Endothelial cell of umbilical vein (primary cell): Measurements from ENCODE around the gene KIAA0232. TPM values are rescaled to one million over a fixed set of nuclear protein-coding genes. Genes with fewer than 3 reads are reported as not detected.

ENCODE experiments used
- BruUV-seq: library from RNA; stranded (reverse); fragments of 400-500 nt; replicated peaks from 2 replicates; lab custom pipeline; 2021; lab: Mats Ljungman, UMichigan
- CTCF ChIA-PET: fragments of 300-600, 350-600 bp; sonication (Branson Sonifier 250); formaldehyde crosslinking; loops from one replicate; lab custom pipeline; 2021; ENCODE audit warnings: antibody characterized with exemption, inconsistent platforms; lab: Charles Lee
- POLR2A ChIA-PET: fragments of 300-600, 350-600 bp; sonication (Branson Sonifier 250); formaldehyde crosslinking; loops from one replicate; lab custom pipeline; 2021; ENCODE audit warnings: antibody characterized with exemption, inconsistent platforms; lab: Charles Lee
- DNase-seq: peaks from one replicate; pipeline ENCODE4 v3.0.0-alpha.2; 2011; ENCODE audit warnings: low read depth, low spot score
- FAIRE-seq: peaks from 2 replicates; lab custom pipeline; 2011; peaks lifted over from hg19 to GRCh38; lab: Jason Lieb, UNC
- H2AFZ ChIP-seq: 2 replicates; pipeline ENCODE4 v1.6.0; 2012; ENCODE audit warnings: low read depth, low read length, control low read depth, inconsistent platforms
- H3K27ac ChIP-seq: 2 replicates; pipeline ENCODE4 v1.5.1; 2011; ENCODE audit warnings: low read depth, mild to moderate bottlenecking, control low read depth, low read length, moderate library complexity; ENCODE audit not compliant: insufficient read depth
- H3K27me3 ChIP-seq, 2 experiments: 2 replicates each; pipeline versions ENCODE4 v1.6.0 to v1.6.1; 2011; ENCODE audit warnings: low read length in 2 of 2, mixed read lengths in 1 of 2; ENCODE audit not compliant: control insufficient read depth in 2 of 2, insufficient read depth in 2 of 2
- H3K36me3 ChIP-seq, 2 experiments: 2 replicates in 1 of 2; 3 replicates in 1 of 2; pipeline ENCODE4 v1.5.1; 2011; ENCODE audit warnings: low read length in 2 of 2, mild to moderate bottlenecking in 1 of 2, moderate library complexity in 1 of 2; ENCODE audit not compliant: control insufficient read depth in 2 of 2, insufficient read depth in 2 of 2; ENCODE audit errors: extremely low read depth in 1 of 2
- H3K4me1 ChIP-seq: 3 replicates; pipeline ENCODE4 v1.5.1; 2011; ENCODE audit warnings: mild to moderate bottlenecking, low read length; ENCODE audit not compliant: control insufficient read depth, insufficient read depth; ENCODE audit errors: extremely low read depth
- H3K4me2 ChIP-seq: 2 replicates; pipeline ENCODE4 v1.6.1; 2011; ENCODE audit warnings: low read length, control low read depth, mixed read lengths; ENCODE audit not compliant: insufficient read depth
- H3K4me3 ChIP-seq, 3 experiments: fragments of 200-600 bp in 1 of 3; sonication (generic), shearing (Covaris generic) in 1 of 3; replicated peaks in 1 of 3; 2 replicates each; pipeline ENCODE4 v1.5.1; 2011 to 2016; ENCODE audit warnings: control low read depth in 3 of 3, low read length in 3 of 3, mild to moderate bottlenecking in 2 of 3, inconsistent platforms in 1 of 3, low read depth in 1 of 3, moderate library complexity in 1 of 3; ENCODE audit not compliant: insufficient read depth in 1 of 3
- H3K79me2 ChIP-seq: 2 replicates; pipeline ENCODE4 v1.6.0; 2012; ENCODE audit warnings: low read length, inconsistent platforms; ENCODE audit not compliant: control insufficient read depth, insufficient read depth
- H3K9ac ChIP-seq: replicated peaks from 2 replicates; pipeline ENCODE3; 2011; ENCODE audit warnings: low read length, control low read depth; ENCODE audit not compliant: insufficient read depth; ENCODE audit errors: extremely low read depth
- H3K9me1 ChIP-seq: replicated peaks from 3 replicates; pipeline ENCODE4 v1.6.0; 2011; ENCODE audit warnings: mild to moderate bottlenecking, low read length; ENCODE audit not compliant: control insufficient read depth, insufficient read depth; ENCODE audit errors: extremely low read depth
- H3K9me3 ChIP-seq: replicated peaks from 2 replicates; pipeline ENCODE4 v1.5.1; 2012; ENCODE audit warnings: low read length, inconsistent platforms; ENCODE audit not compliant: control insufficient read depth, insufficient read depth
- H4K20me1 ChIP-seq: replicated peaks from 2 replicates; pipeline ENCODE3; 2011; ENCODE audit warnings: mild to moderate bottlenecking, low read length; ENCODE audit not compliant: control insufficient read depth, insufficient read depth; ENCODE audit errors: extremely low read depth
- CTCF ChIP-seq, 2 donors: IDR thresholded peaks; 1 replicate in 1 of 2; 2 replicates in 1 of 2; pipeline ENCODE4 v1.5.1; 2011; ENCODE audit warnings: low read length in 2 of 2, mild to moderate bottlenecking in 2 of 2, moderate library complexity in 2 of 2, control low read depth in 1 of 2, inconsistent platforms in 1 of 2, low read depth in 1 of 2; ENCODE audit not compliant: insufficient read depth in 1 of 2; ENCODE audit errors: extremely low read depth in 1 of 2
- EZH2 ChIP-seq: IDR thresholded peaks from 2 replicates; pipeline ENCODE4 v1.6.1; 2012; ENCODE audit warnings: borderline replicate concordance, low read depth, mild to moderate bottlenecking, moderate library complexity, low read length, inconsistent platforms; ENCODE audit not compliant: severe bottlenecking
- FOS ChIP-seq: IDR thresholded peaks from 2 replicates; pipeline ENCODE4 v1.6.1; 2011; ENCODE audit warnings: mild to moderate bottlenecking, low read length, moderate library complexity, borderline replicate concordance; ENCODE audit not compliant: insufficient read depth
- MAX ChIP-seq: IDR thresholded peaks from 2 replicates; pipeline ENCODE4 v1.6.1; 2011; ENCODE audit not compliant: insufficient read depth, insufficient read length
- POLR2A ChIP-seq: IDR thresholded peaks from 2 replicates; pipeline ENCODE4 v1.6.1; 2012; ENCODE audit warnings: low read depth, mild to moderate bottlenecking, control low read depth, low read length
- POLR2AphosphoS5 ChIP-seq: IDR thresholded peaks from 2 replicates; pipeline ENCODE4 v1.6.1; 2012; ENCODE audit warnings: low read depth, mild to moderate bottlenecking, control low read depth, low read length, moderate library complexity; ENCODE audit not compliant: insufficient read depth
- dilution Hi-C: fragments of 300-500 bp; cut with MboI; formaldehyde crosslinking; loops from one replicate; pipeline ENCODE4 v1.15.0; 2019; ENCODE audit warnings: low sequenced_read_pairs; ENCODE audit not compliant: extremely low pct_ligation_motif_present
- intact Hi-C: fragments of 100-400 bp; cut with micrococcal nuclease; formaldehyde crosslinking; loops from one replicate; pipeline ENCODE4 v1.10.0; 2022
- polyA plus RNA-seq, 4 experiments: library from polyadenylated mRNA; depleted of rRNA in 3 of 4; stranded (reverse) in 3 of 4; unstranded in 1 of 4; fragments of >200 nt; gene quantifications; 2 replicates each; pipeline versions ENCODE4 v1.2.1 to v1.2.3, GENCODE V29; 2011 to 2012; ENCODE audit warnings: missing spikeins in 1 of 4
- total RNA-seq: library from RNA; stranded (reverse); gene quantifications from 2 replicates; pipeline ENCODE4 v1.2.3, GENCODE V29; 2021

KIAA0232 gene
- total and polyA plus RNA-seq, 2 donors (not counting 3 experiments of a cell fraction or from before 2014, with no cell fraction given), result 5.3 to 18.4 TPM

GRCh38 chr4:6909113-6909969, 126.8 kb downstream of the KIAA0232 start, which contains the start of gene TBC1D14:
Gene TBC1D14, plus strand, starts transcription at chr4:6909826. Its CDS starts 13,564 bp downstream, at chr4:6923390.
- BruUV-seq, result TSS peak; percentile 80
- peak; percentile 85 for DNase-seq
- Histone ChIP-seq H3K79me2 (no peaks in the 10 kb centered on the region), H2AFZ (peak within 1 kb of the TSS; percentile 83), H3K4me3 (peak within 1 kb of the TSS; percentile 65 to 80 (median 73)), H3K27me3 (peaks cover 0 to 9% of the 10 kb centered on the region in 2 experiments), H3K36me3 (no peaks in the 10 kb centered on the region), H3K9ac (peak within 1 kb of the TSS; percentile 93), H3K4me1 (peaks cover 16% of the 10 kb centered on the region), H4K20me1 (no peaks in the 10 kb centered on the region), H3K9me3 (no peaks in the 10 kb centered on the region), H3K9me1 (no peaks in the 10 kb centered on the region), H3K27ac (peak within 1 kb of the TSS; percentile 91), H3K4me2 (peak within 1 kb of the TSS; percentile 95)
- FAIRE-seq, result peak; percentile 77
- intact Hi-C loops, result loop anchor here (1.0 to 5.0 kb wide), 4 partner anchors 63 to 159 kb away; partner anchors contain the start of genes GRPEL1 and TADA2B
- POLR2A ChIA-PET, result interaction anchor here (0.6 to 1.4 kb wide), 2 partner anchors 77 to 158 kb away, joined by 3 to 6 read pairs; partner anchors contain the start of gene GRPEL1
- CTCF ChIA-PET, result interaction anchor here (0.6 to 1.8 kb wide), 17 partner anchors 8 to 188 kb away, joined by 3 to 7 read pairs (median 3); partner anchors contain the start of gene TADA2B
- dilution Hi-C loops, result no loop called here
- TF ChIP-seq FOS, result no peak
- TF ChIP-seq POLR2A, result peak; percentile 56
- TF ChIP-seq EZH2, result no peak
- TF ChIP-seq POLR2AphosphoS5, result peak; percentile 45
- peak in 1 of 2 donors; percentile 23 for TF ChIP-seq CTCF (IDR thresholded peaks at IDR 0.05; ENCODE audit: extremely low read depth in 1 of 2, insufficient read depth in 1 of 2, low read depth in 1 of 2, low read length in 2 of 2)
- no peak for TF ChIP-seq MAX
